Suppressor macrophage (primary cell): ENCODE results near the gene UTP25.
"Not testable (repeated sequence)": the region's sequence is repeated elsewhere in the genome, so short reads cannot be mapped to it uniquely, and the experiment has no call there.

Source experiments
- DNase-seq, 4 experiments: peaks; one replicate each; pipeline ENCODE4 v3.0.0-alpha.2; 2020 to 2022

UTP25 gene

GRCh38 chr1:209900734-209901133, 73.0 kb downstream of the UTP25 start:
- no peak for DNase-seq

GRCh38 chr1:209901211-209901610, 73.4 kb downstream of the UTP25 start:
- DNase-seq: no peak

- DNase-seq: not testable (repeated sequence)
These were observed 77.0 kb downstream of the UTP25 start for GRCh38 chr1:209904774-209905173.
